CD4-positive, CD25-positive, alpha-beta regulatory T cell (primary cell): Measurements from ENCODE around the gene PLAAT5. TPM values are rescaled to one million over a fixed set of nuclear protein-coding genes. Genes with fewer than 3 reads are reported as not detected.

Experiments used
- ATAC-seq, 2 donors: fragments of 150-1000 bp; cut with Tn5 transposase; one replicate each; pipeline ENCODE4 v1.10.0; 2021; ENCODE audit warnings: low read depth in 2 of 2, moderate number of reproducible peaks in 2 of 2, moderate library complexity in 1 of 2
- DNase-seq, 3 donors: peaks; one replicate each; pipeline versions ENCODE4 v3.0.0 to v3.0.0-alpha.2; 2012 to 2022; ENCODE audit warnings: mixed read lengths in 1 of 3
- H3K27ac ChIP-seq: one replicate; pipeline ENCODE4 v1.7.0; 2013; ENCODE audit warnings: mild to moderate bottlenecking, low read length; ENCODE audit not compliant: insufficient read depth, poor library complexity, severe bottlenecking
- H3K27me3 ChIP-seq: one replicate; pipeline ENCODE4 v1.7.0; 2013; ENCODE audit warnings: low read length; ENCODE audit not compliant: control insufficient read depth, insufficient read depth
- H3K36me3 ChIP-seq: one replicate; pipeline ENCODE4 v1.7.0; 2013; ENCODE audit warnings: mild to moderate bottlenecking, low read length, moderate library complexity; ENCODE audit not compliant: control insufficient read depth, insufficient read depth
- H3K4me1 ChIP-seq: 2 replicates; pipeline ENCODE4 v1.7.0; 2013; ENCODE audit warnings: mild to moderate bottlenecking, low read length; ENCODE audit not compliant: insufficient read depth, control insufficient read depth, poor library complexity, severe bottlenecking
- H3K4me3 ChIP-seq: one replicate; pipeline ENCODE4 v1.7.0; 2013; ENCODE audit warnings: low read depth, mild to moderate bottlenecking, low read length, moderate library complexity
- H3K9me3 ChIP-seq, 2 experiments: 1 replicate in 1 of 2; 2 replicates in 1 of 2; pipeline ENCODE4 v1.7.0; 2013; ENCODE audit warnings: low read length in 2 of 2, mild to moderate bottlenecking in 1 of 2, moderate library complexity in 1 of 2; ENCODE audit not compliant: control insufficient read depth in 2 of 2
- H3K27ac Mint-ChIP-seq, 3 donors: one replicate each; pipeline ENCODE4 v1.8.0; 2020 to 2022; ENCODE audit warnings: mild to moderate bottlenecking in 3 of 3, mixed read lengths in 3 of 3, moderate library complexity in 2 of 3
- H3K27me3 Mint-ChIP-seq: one replicate; pipeline ENCODE4 v1.8.0; 2022; ENCODE audit warnings: mild to moderate bottlenecking, mixed read lengths
- H3K36me3 Mint-ChIP-seq: one replicate; pipeline ENCODE4 v1.8.0; 2020; ENCODE audit warnings: mixed read lengths
- H3K4me1 Mint-ChIP-seq, 4 donors: one replicate each; pipeline ENCODE4 v1.8.0; 2020 to 2022; ENCODE audit warnings: mixed read lengths in 4 of 4, mild to moderate bottlenecking in 1 of 4
- H3K4me3 Mint-ChIP-seq, 4 donors: one replicate each; pipeline ENCODE4 v1.8.0; 2020 to 2022; ENCODE audit warnings: mild to moderate bottlenecking in 4 of 4, mixed read lengths in 4 of 4, moderate library complexity in 3 of 4
- H3K9me3 Mint-ChIP-seq, 7 donors: one replicate each; pipeline ENCODE4 v1.8.0; 2020 to 2022; ENCODE audit warnings: mixed read lengths in 7 of 7, mild to moderate bottlenecking in 3 of 7, moderate library complexity in 2 of 7
- polyA plus RNA-seq, 4 donors: library from polyadenylated mRNA; unstranded; fragments of 300-500 nt; fragmentation: Illumina TruSeq; gene quantifications; one replicate each; pipeline ENCODE4 v1.2.3, GENCODE V29; 2021
- total RNA-seq: library from RNA; stranded (reverse); gene quantifications from one replicate; pipeline ENCODE4 v1.2.3, GENCODE V29; 2022

PLAAT5 gene
- total and polyA plus RNA-seq, 5 donors from 2014 or later = 1.8 TPM; not detected in 4

DNA sequence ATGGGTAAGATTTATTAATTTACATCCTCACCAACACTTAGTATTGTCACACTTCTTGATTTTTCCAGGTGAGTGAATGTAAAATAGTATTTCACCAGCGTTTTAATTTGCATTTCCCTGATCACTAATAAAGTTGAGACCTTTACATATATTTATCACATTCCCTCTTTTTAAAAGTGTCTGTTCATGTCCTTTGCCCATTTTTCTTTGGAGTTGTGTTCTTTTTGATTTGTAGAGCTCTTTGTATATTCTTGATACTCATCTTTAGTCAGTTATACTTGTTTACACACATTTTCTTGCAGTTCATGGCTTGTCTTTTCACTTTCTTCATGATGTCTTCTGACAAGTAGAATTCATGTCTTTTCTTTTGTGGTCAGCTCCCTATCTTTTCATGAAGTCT is 2.2 kb upstream of the PLAAT5 start:
- Histone ChIP-seq H3K36me3 (no peaks in the 10 kb centered on the region), H3K4me3 (no peak overlapping the region), H3K27ac (no peak overlapping the region), H3K4me1 (peaks cover 10% of the 10 kb centered on the region), H3K9me3 (no peaks in the 10 kb centered on the region), H3K27me3 (peaks cover 19% of the 10 kb centered on the region)
- DNase-seq = no peak
- Mint-ChIP-seq H3K9me3 (peaks cover 0 to 5% (median 0%) of the 10 kb centered on the region in 7 donors), H3K27ac (no peak overlapping the region), H3K4me1 (peaks cover 0 to 21% (median 9%) of the 10 kb centered on the region in 4 donors), H3K36me3 (no peaks in the 10 kb centered on the region), H3K4me3 (no peak overlapping the region), H3K27me3 (peaks cover 79% of the 10 kb centered on the region)
- ATAC-seq = no peak

DNA sequence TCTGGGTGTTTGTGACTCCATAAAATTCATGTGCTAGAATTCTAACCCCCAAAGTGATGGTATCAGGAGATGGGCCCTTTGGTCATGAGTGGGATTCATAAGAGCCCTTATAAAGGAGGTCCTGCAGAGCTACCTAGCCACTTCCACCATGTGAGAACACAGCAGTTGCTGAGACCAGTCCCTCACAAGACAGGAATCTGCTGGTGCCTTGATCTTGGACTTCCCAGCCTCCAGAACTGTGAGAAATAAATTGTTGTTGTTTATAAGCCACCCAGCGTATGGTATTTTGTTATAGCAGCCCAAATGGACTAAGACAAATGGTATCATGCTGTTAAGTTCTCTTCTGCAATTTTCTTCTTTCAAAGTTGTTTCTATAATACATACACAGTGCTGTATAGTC is 1.5 kb upstream of the PLAAT5 start:
- Mint-ChIP-seq H3K4me1 (peaks cover 0 to 21% (median 9%) of the 10 kb centered on the region in 4 donors), H3K27me3 (peaks cover 81% of the 10 kb centered on the region), H3K27ac (no peak overlapping the region), H3K4me3 (no peak overlapping the region), H3K36me3 (no peaks in the 10 kb centered on the region), H3K9me3 (peaks cover 0 to 5% (median 0%) of the 10 kb centered on the region in 7 donors)
- Histone ChIP-seq H3K27ac (no peak overlapping the region), H3K9me3 (no peaks in the 10 kb centered on the region), H3K4me3 (no peak overlapping the region), H3K36me3 (no peaks in the 10 kb centered on the region), H3K27me3 (peaks cover 21% of the 10 kb centered on the region), H3K4me1 (peaks cover 10% of the 10 kb centered on the region)
- ATAC-seq = no peak
- no peak for DNase-seq

DNA sequence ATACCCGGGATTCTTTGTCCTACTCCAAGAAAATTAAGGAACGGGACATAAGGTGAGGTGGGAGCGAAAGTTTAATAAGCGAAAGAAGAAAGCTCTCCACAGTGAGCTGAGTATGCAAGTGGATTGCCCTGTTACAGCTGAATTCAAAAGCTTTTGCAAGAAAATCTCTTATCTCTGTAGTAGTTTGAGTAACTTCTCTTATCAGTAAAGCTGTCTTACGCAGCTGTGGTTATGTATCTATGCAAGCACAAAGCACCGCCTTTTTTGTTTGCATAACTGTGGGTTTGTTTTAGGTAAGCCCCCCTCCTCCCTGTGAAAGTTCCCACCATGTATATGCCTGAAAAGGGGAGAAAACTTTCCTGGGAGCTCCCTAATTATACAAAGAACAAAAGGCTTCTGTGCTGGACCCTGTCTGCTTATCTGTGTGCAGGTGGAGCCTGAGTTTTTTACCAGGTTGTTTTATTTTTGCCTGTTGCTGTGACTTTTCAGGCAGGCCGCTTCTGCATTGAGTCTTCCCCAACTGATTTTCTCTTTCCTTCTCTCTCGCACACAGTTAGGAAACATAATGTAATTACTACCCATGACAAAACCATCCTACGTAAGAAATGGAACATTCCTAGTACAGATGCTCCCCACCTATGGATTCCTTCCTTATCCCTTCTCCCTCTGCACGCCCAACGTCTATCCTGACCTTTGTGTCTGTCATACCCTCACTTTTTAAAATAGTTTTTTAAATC is 837 bp upstream of the PLAAT5 start:
- peak overlapping the region; percentile 24 to 78 (median 76) for H3K4me3 Mint-ChIP-seq
- peak; percentile 57 to 73 for ATAC-seq

DNA sequence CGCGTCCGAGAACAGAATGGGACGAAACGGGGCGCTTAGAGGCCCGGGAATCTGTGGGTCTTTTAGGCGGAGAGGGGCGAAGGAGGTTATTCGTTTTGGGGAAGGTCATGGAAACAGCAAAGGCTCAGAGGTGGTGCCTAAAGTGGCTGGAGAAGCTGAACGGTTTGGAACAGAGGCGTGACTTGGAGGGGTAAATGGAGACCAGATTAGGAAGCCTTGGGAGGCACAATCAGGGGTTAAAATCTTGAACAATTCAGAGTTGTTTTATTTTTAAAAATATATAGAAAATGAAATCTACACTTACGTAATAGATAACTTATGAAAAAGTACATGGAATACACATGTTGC is 247 bp upstream of the PLAAT5 start:
- H3K4me3 Mint-ChIP-seq = peak overlapping the region; percentile 24 to 83 (median 52)
- H3K27ac ChIP-seq = no peak overlapping the region
- no peak for ATAC-seq
- no peaks in the 10 kb centered on the region for H3K9me3 ChIP-seq
- H3K27me3 ChIP-seq = peaks cover 21% of the 10 kb centered on the region
- H3K4me1 ChIP-seq = peaks cover 10% of the 10 kb centered on the region
- H3K9me3 Mint-ChIP-seq = peaks cover 0 to 5% (median 0%) of the 10 kb centered on the region in 7 donors
- no peaks in the 10 kb centered on the region for H3K36me3 ChIP-seq
- no peak for DNase-seq
- peaks cover 0 to 21% (median 9%) of the 10 kb centered on the region in 4 donors for H3K4me1 Mint-ChIP-seq
- H3K36me3 Mint-ChIP-seq = no peaks in the 10 kb centered on the region
- H3K4me3 ChIP-seq = peak overlapping the region; percentile 77
- peaks cover 80% of the 10 kb centered on the region for H3K27me3 Mint-ChIP-seq
- peak overlapping the region in 2 of 3 donors; percentile 47 to 50 for H3K27ac Mint-ChIP-seq

More for the DNA sequence above, 837 bp upstream of the PLAAT5 start:
- Mint-ChIP-seq H3K27ac (no peak overlapping the region), H3K27me3 (peaks cover 84% of the 10 kb centered on the region), H3K9me3 (peaks cover 0 to 5% (median 0%) of the 10 kb centered on the region in 7 donors), H3K36me3 (no peaks in the 10 kb centered on the region), H3K4me1 (peaks cover 0 to 21% (median 9%) of the 10 kb centered on the region in 4 donors)
- Histone ChIP-seq H3K27ac (no peak overlapping the region), H3K27me3 (peaks cover 23% of the 10 kb centered on the region), H3K4me1 (peaks cover 10% of the 10 kb centered on the region), H3K36me3 (no peaks in the 10 kb centered on the region), H3K9me3 (no peaks in the 10 kb centered on the region), H3K4me3 (peak overlapping the region; percentile 77)
- DNase-seq = peak in 2 of 3 donors; percentile 4 to 26

DNA sequence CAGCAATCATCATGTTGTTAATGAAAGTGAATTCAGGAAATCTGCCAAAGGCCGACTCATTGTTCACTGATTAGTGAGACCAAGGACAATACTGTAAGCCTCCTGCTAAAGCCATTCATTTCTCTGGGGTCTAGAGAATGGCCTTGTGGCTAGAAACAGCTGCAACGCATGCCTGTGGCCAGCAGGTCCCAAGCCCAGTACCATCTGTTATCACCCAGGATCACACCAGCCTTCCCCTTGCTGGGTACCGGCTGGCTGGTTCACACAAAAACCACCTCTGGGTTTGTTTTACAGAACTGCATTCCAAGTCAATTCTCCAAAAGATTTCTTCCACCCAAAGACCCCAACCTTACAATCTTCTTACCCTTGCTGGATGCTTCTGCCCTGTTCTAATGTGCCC is 1.1 kb downstream of the PLAAT5 start:
- Histone ChIP-seq H3K27me3 (peaks cover 27% of the 10 kb centered on the region), H3K36me3 (no peaks in the 10 kb centered on the region), H3K9me3 (peaks cover 0 to 9% of the 10 kb centered on the region in 2 experiments), H3K4me3 (no peak overlapping the region), H3K4me1 (peaks cover 10% of the 10 kb centered on the region), H3K27ac (no peak overlapping the region)
- no peak for DNase-seq
- ATAC-seq = no peak
- Mint-ChIP-seq H3K27me3 (peaks cover 85% of the 10 kb centered on the region), H3K4me1 (peaks cover 0 to 21% (median 9%) of the 10 kb centered on the region in 4 donors), H3K36me3 (peaks cover 3% of the 10 kb centered on the region), H3K4me3 (peak overlapping the region in 3 of 4 donors; percentile 5 to 57 (median 33)), H3K27ac (no peak overlapping the region), H3K9me3 (peaks cover 0 to 6% (median 0%) of the 10 kb centered on the region in 7 donors)

DNA sequence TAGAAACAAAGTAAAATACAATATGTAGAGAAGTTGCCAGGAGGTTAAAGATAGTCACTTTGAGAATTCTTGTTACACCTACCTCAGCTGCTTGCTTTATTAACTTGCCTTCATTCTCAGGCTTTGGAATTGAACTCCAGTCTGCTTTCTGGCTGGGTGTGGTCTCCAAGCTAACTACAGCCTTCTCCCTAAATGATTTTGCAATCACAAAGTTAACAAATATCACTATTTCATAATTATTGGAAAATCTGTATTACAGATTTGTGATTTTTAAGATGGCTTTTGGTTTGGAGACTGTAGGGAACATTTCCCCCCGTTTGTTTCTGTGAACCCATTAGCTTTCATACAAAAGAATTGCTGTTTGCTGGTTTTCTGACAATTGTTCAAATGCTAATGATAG is 2.2 kb downstream of the PLAAT5 start:
- H3K4me1 Mint-ChIP-seq = peaks cover 0 to 21% (median 9%) of the 10 kb centered on the region in 4 donors
- no peak for DNase-seq
- H3K27me3 ChIP-seq = peaks cover 24% of the 10 kb centered on the region
- no peak overlapping the region for H3K4me3 Mint-ChIP-seq
- peaks cover 10% of the 10 kb centered on the region for H3K4me1 ChIP-seq
- no peak overlapping the region for H3K4me3 ChIP-seq
- peaks cover 0 to 9% of the 10 kb centered on the region in 2 experiments for H3K9me3 ChIP-seq
- H3K36me3 ChIP-seq = no peaks in the 10 kb centered on the region
- H3K9me3 Mint-ChIP-seq = peaks cover 0 to 12% (median 2%) of the 10 kb centered on the region in 7 donors
- H3K27ac ChIP-seq = no peak overlapping the region
- H3K27ac Mint-ChIP-seq = no peak overlapping the region
- no peak for ATAC-seq
- H3K36me3 Mint-ChIP-seq = peaks cover 5% of the 10 kb centered on the region
- H3K27me3 Mint-ChIP-seq = peaks cover 87% of the 10 kb centered on the region

DNA sequence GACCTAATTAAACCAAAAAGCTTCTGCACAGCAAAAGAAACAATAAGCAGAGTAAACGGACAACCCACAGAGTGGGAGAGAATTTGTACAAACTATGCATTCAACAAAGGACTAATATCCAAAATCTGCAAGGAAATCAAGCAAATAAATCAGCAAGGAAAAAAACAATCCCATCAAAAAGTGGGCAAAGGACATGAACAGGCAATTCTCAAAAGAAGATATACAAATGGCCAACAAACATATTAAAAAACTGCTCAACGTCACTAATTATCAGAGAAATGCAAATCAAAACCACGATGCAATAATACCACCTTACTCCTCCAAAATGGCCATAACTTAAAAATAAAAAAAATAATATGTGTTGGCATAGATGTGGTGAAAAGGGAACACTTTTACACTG is 5.2 kb downstream of the PLAAT5 start:
- Mint-ChIP-seq H3K36me3 (peaks cover 5% of the 10 kb centered on the region), H3K9me3 (peaks cover 0 to 15% (median 3%) of the 10 kb centered on the region in 7 donors), H3K4me3 (no peak overlapping the region), H3K27me3 (peaks cover 78% of the 10 kb centered on the region), H3K27ac (no peak overlapping the region), H3K4me1 (peaks cover 0 to 4% (median 2%) of the 10 kb centered on the region in 4 donors)
- ATAC-seq (no peak), DNase-seq (no peak)
- Histone ChIP-seq H3K9me3 (peaks cover 0 to 9% of the 10 kb centered on the region in 2 experiments), H3K4me1 (peaks cover 2% of the 10 kb centered on the region), H3K27ac (no peak overlapping the region), H3K36me3 (no peaks in the 10 kb centered on the region), H3K27me3 (peaks cover 17% of the 10 kb centered on the region), H3K4me3 (no peak overlapping the region)

DNA sequence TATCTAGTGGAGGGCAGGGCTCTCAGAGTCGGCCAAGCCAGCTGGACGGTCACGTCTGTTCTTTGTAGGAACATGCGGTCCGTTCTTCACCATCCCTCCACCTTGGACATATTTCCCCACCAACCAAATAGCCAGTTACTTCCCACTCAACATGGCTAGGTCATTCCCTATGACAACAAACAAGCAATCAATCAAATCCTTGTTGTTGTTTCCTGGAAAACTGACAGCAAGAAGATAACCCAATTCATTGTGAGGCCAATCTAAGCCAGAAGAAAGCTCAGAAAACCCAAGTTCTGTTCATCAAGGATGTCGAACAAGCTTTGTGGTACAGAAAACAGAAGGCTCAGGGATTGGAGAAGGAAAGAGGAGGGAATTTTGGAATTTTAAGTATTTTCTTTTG is 10.9 kb downstream of the PLAAT5 start:
- Mint-ChIP-seq H3K9me3 (peaks cover 0 to 15% (median 6%) of the 10 kb centered on the region in 7 donors), H3K36me3 (peaks cover 10% of the 10 kb centered on the region), H3K27ac (no peak overlapping the region), H3K4me1 (no peaks in the 10 kb centered on the region), H3K4me3 (no peak overlapping the region), H3K27me3 (peaks cover 41% of the 10 kb centered on the region)
- Histone ChIP-seq H3K4me1 (no peaks in the 10 kb centered on the region), H3K27ac (no peak overlapping the region), H3K27me3 (peaks cover 4% of the 10 kb centered on the region), H3K36me3 (no peaks in the 10 kb centered on the region), H3K4me3 (no peak overlapping the region), H3K9me3 (peaks cover 9 to 14% of the 10 kb centered on the region in 2 experiments)
- DNase-seq (no peak), ATAC-seq (no peak)
